H1 (cell line): ENCODE data around the gene JAG1. TPM values are rescaled to one million over a fixed set of nuclear protein-coding genes. Genes with fewer than 3 reads are reported as not detected.

ENCODE experiments used
- CTCF ChIA-PET: fragments of 300-600 bp; sonication (Branson Sonifier 250); formaldehyde crosslinking; loops from one replicate; lab custom pipeline; 2021; ENCODE audit not compliant: partially characterized antibody; lab: Charles Lee
- POLR2A ChIA-PET: fragments of 300-600 bp; sonication (Branson Sonifier 250); formaldehyde crosslinking; loops from one replicate; lab custom pipeline; 2021; ENCODE audit warnings: inconsistent platforms; ENCODE audit not compliant: partially characterized antibody; lab: Charles Lee
- DNase-seq, 2 experiments: peaks; one replicate each; pipeline versions ENCODE4 v3.0.0 to v3.0.0-alpha.2; 2010 to 2022; ENCODE audit warnings: low spot score in 2 of 2, low read depth in 1 of 2, mixed read lengths in 1 of 2
- FAIRE-seq: peaks from 2 replicates; lab custom pipeline; 2011; peaks lifted over from hg19 to GRCh38; lab: Jason Lieb, UNC
- H2AFZ ChIP-seq: 2 replicates; pipeline ENCODE4 v1.8.1; 2012; ENCODE audit warnings: low read length, inconsistent platforms
- H2AK5ac ChIP-seq: 2 replicates; pipeline ENCODE4 v1.6.1; 2013; ENCODE audit warnings: low read depth, low read length
- H2BK120ac ChIP-seq: replicated peaks from 2 replicates; pipeline ENCODE3; 2013; ENCODE audit warnings: low read depth, low read length, inconsistent platforms
- H2BK12ac ChIP-seq: 2 replicates; pipeline ENCODE4 v1.6.1; 2013; ENCODE audit warnings: low read depth, low read length
- H2BK15ac ChIP-seq: 2 replicates; pipeline ENCODE4 v1.6.1; 2013; ENCODE audit warnings: low read length
- H2BK20ac ChIP-seq: 2 replicates; pipeline ENCODE4 v1.6.1; 2013; ENCODE audit warnings: low read length
- H2BK5ac ChIP-seq: 2 replicates; pipeline ENCODE4 v1.6.1; 2013; ENCODE audit warnings: low read depth, low read length
- H3K14ac ChIP-seq: 2 replicates; pipeline ENCODE4 v1.6.1; 2013; ENCODE audit warnings: inconsistent platforms; ENCODE audit not compliant: insufficient read length
- H3K18ac ChIP-seq: 2 replicates; pipeline ENCODE4 v1.6.1; 2013; ENCODE audit warnings: low read length; ENCODE audit errors: extremely low read depth
- H3K23ac ChIP-seq: 2 replicates; pipeline ENCODE4 v1.6.1; 2013; ENCODE audit warnings: inconsistent platforms; ENCODE audit not compliant: insufficient read length
- H3K23me2 ChIP-seq: 2 replicates; pipeline ENCODE4 v1.6.1; 2013; ENCODE audit warnings: low read depth, low read length
- H3K27ac ChIP-seq: 2 replicates; pipeline ENCODE4 v1.6.1; 2011; ENCODE audit warnings: low read depth, low read length, inconsistent platforms
- H3K27me3 ChIP-seq, 4 experiments: replicated peaks in 1 of 4; 1 replicate in 1 of 4; 2 replicates in 3 of 4; pipeline versions ENCODE4 v1.6.1 to v1.8.1; 2011 to 2013; ENCODE audit warnings: low read length in 3 of 4, mild to moderate bottlenecking in 3 of 4, inconsistent platforms in 2 of 4, mixed read lengths in 2 of 4, moderate library complexity in 1 of 4; ENCODE audit not compliant: control insufficient read depth in 3 of 4, insufficient read depth in 3 of 4; ENCODE audit errors: extremely low read depth in 1 of 4
- H3K36me3 ChIP-seq, 4 experiments: 2 replicates each; pipeline versions ENCODE4 v1.6.1 to v1.8.1; 2011 to 2013; ENCODE audit warnings: mild to moderate bottlenecking in 4 of 4, low read length in 3 of 4, moderate library complexity in 2 of 4, control low read depth in 1 of 4, inconsistent platforms in 1 of 4; ENCODE audit not compliant: insufficient read depth in 4 of 4, control insufficient read depth in 2 of 4
- H3K4ac ChIP-seq: replicated peaks from 2 replicates; pipeline ENCODE3; 2013; ENCODE audit warnings: low read length, low read depth, mixed read lengths, inconsistent platforms; ENCODE audit not compliant: insufficient read length
- H3K4me1 ChIP-seq, 4 experiments: replicated peaks in 1 of 4; 1 replicate in 1 of 4; 2 replicates in 3 of 4; pipeline versions ENCODE4 v1.6.1 to v1.8.1; 2011 to 2013; ENCODE audit warnings: low read length in 3 of 4, inconsistent platforms in 2 of 4, mixed read lengths in 1 of 4; ENCODE audit not compliant: insufficient read depth in 4 of 4, control insufficient read depth in 3 of 4
- H3K4me2 ChIP-seq, 2 experiments: 2 replicates each; pipeline versions ENCODE4 v1.6.1 to v1.8.1; 2011 to 2013; ENCODE audit warnings: low read depth in 2 of 2, low read length in 2 of 2, control low read depth in 1 of 2, inconsistent platforms in 1 of 2, mild to moderate bottlenecking in 1 of 2; ENCODE audit not compliant: insufficient read depth in 1 of 2
- H3K4me3 ChIP-seq, 4 experiments: fragments of 200-600, 300-600 bp in 1 of 4; sonication (generic), shearing (Covaris generic), sonication (Bioruptor Twin) in 1 of 4; 2 replicates each; pipeline versions ENCODE4 v1.5.1 to v1.8.1; 2011 to 2016; ENCODE audit warnings: low read length in 4 of 4, low read depth in 3 of 4, control low read depth in 2 of 4, inconsistent platforms in 2 of 4, mild to moderate bottlenecking in 2 of 4, mixed read lengths in 1 of 4, moderate library complexity in 1 of 4; ENCODE audit not compliant: insufficient read depth in 2 of 4; ENCODE audit errors: extremely low read depth in 1 of 4
- H3K56ac ChIP-seq: replicated peaks from 2 replicates; pipeline ENCODE3; 2013; ENCODE audit warnings: low read depth, mild to moderate bottlenecking, mixed read lengths, low read length, inconsistent platforms; ENCODE audit not compliant: insufficient read length
- H3K79me1 ChIP-seq: 2 replicates; pipeline ENCODE4 v1.6.1; 2013; ENCODE audit warnings: low read depth, low read length, control low read depth
- H3K79me2 ChIP-seq, 2 experiments: 2 replicates each; pipeline versions ENCODE4 v1.6.1 to v1.8.1; 2012 to 2013; ENCODE audit warnings: low read length in 2 of 2, mild to moderate bottlenecking in 2 of 2, inconsistent platforms in 1 of 2; ENCODE audit not compliant: insufficient read depth in 2 of 2, control insufficient read depth in 1 of 2
- H3K9ac ChIP-seq, 4 experiments: replicated peaks in 1 of 4; 1 replicate in 1 of 4; 2 replicates in 3 of 4; pipeline versions ENCODE4 v1.6.1 to v1.8.1; 2011 to 2013; ENCODE audit warnings: low read depth in 3 of 4, low read length in 3 of 4, control low read depth in 2 of 4, mild to moderate bottlenecking in 2 of 4, moderate library complexity in 2 of 4, inconsistent platforms in 1 of 4; ENCODE audit errors: extremely low read depth in 1 of 4
- H3K9me3 ChIP-seq, 2 experiments: 2 replicates each; pipeline versions ENCODE4 v1.6.1 to v1.8.1; 2012 to 2013; ENCODE audit warnings: mild to moderate bottlenecking in 2 of 2, moderate library complexity in 2 of 2, control low read depth in 1 of 2, inconsistent platforms in 1 of 2, low read depth in 1 of 2, low read length in 1 of 2, mixed read lengths in 1 of 2; ENCODE audit not compliant: insufficient read depth in 2 of 2
- H4K20me1 ChIP-seq, 2 experiments: replicated peaks in 1 of 2; 2 replicates each; pipeline versions ENCODE3 to v1.8.1; 2011 to 2013; ENCODE audit warnings: inconsistent platforms in 2 of 2, low read length in 2 of 2, mild to moderate bottlenecking in 1 of 2; ENCODE audit not compliant: insufficient read depth in 2 of 2, control insufficient read depth in 1 of 2
- H4K5ac ChIP-seq: 2 replicates; pipeline ENCODE4 v1.6.1; 2013; ENCODE audit warnings: low read length, low read depth, mixed read lengths, inconsistent platforms; ENCODE audit not compliant: insufficient read length
- H4K8ac ChIP-seq: 2 replicates; pipeline ENCODE4 v1.8.0; 2013; ENCODE audit warnings: mild to moderate bottlenecking, moderate library complexity, low read length, inconsistent platforms; ENCODE audit not compliant: insufficient read depth; ENCODE audit errors: extremely low read depth
- H4K91ac ChIP-seq: replicated peaks from 2 replicates; pipeline ENCODE3; 2013; ENCODE audit warnings: low read length, mixed read lengths, inconsistent platforms; ENCODE audit not compliant: insufficient read length
- ASH2L ChIP-seq: fragments of 200-600, 300-600 bp; sonication (generic); IDR thresholded peaks from one replicate; pipeline ENCODE4 v1.7.1; 2017; ENCODE audit warnings: low read length
- BACH1 ChIP-seq: IDR thresholded peaks from 2 replicates; pipeline ENCODE4 v1.6.1; 2012; ENCODE audit warnings: low read length, improper control_type of control experiment
- CHD2 ChIP-seq: IDR thresholded peaks from 2 replicates; pipeline ENCODE4 v1.6.1; 2012; ENCODE audit warnings: low read length, improper control_type of control experiment
- POLR2AphosphoS5 ChIP-seq: IDR thresholded peaks from 2 replicates; pipeline ENCODE4 v1.6.1; 2011; ENCODE audit warnings: low read depth, low read length
- RNF2 ChIP-seq: fragments of 200-900, 300-1000 bp; sonication (generic); IDR thresholded peaks from 2 replicates; pipeline ENCODE4 v1.7.1; 2016; ENCODE audit warnings: borderline replicate concordance, low read depth, mild to moderate bottlenecking, antibody characterized with exemption, low read length; ENCODE audit not compliant: poor library complexity, severe bottlenecking; ENCODE audit errors: missing control alignments
- RXRA ChIP-seq: IDR thresholded peaks from 2 replicates; pipeline ENCODE4 v1.6.1; 2011; ENCODE audit warnings: low read depth, mild to moderate bottlenecking, low read length, moderate library complexity; ENCODE audit not compliant: insufficient read depth
- SIRT6 ChIP-seq: IDR thresholded peaks from one replicate; pipeline ENCODE4 v1.7.1; 2012; ENCODE audit warnings: low read length, inconsistent platforms
- SIX5 ChIP-seq: IDR thresholded peaks from 2 replicates; pipeline ENCODE4 v1.6.1; 2011; ENCODE audit warnings: mild to moderate bottlenecking, low read depth, low read length
- SP1 ChIP-seq: IDR thresholded peaks from 2 replicates; pipeline ENCODE4 v1.6.1; 2011; ENCODE audit warnings: low read depth, low read length
- TAF7 ChIP-seq: optimal IDR thresholded peaks from 2 replicates; pipeline ENCODE3; 2011; ENCODE audit warnings: low read depth, mild to moderate bottlenecking, inconsistent platforms, low read length, moderate library complexity, borderline replicate concordance
- USF2 ChIP-seq: IDR thresholded peaks from 2 replicates; pipeline ENCODE4 v1.6.1; 2011; ENCODE audit warnings: low read length, improper control_type of control experiment
- WGBS, 2 experiments: shearing (Covaris generic) in 1 of 2; methylation state at CpG; one replicate each; pipeline versions ENCODE4 v1.1.6 to v1.1.7; 2013 to 2015; ENCODE audit warnings: low lambda C conversion rate in 2 of 2, mixed read lengths in 2 of 2, inconsistent platforms in 1 of 2, low coverage in 1 of 2, missing lambda C conversion rate in 1 of 2; ENCODE audit not compliant: insufficient replicate concordance in 2 of 2, insufficient coverage in 1 of 2, insufficient read length in 1 of 2; ENCODE audit errors: extremely low coverage in 1 of 2, missing lambda C conversion rate in 1 of 2; 5-methylcytosine and 5-hydroxymethylcytosine counted together
- polyA plus RNA-seq, 7 experiments: library from polyadenylated mRNA; depleted of rRNA in 3 of 7; stranded (reverse) in 5 of 7; unstranded in 2 of 7; fragments of >200 nt in 5 of 7; fragments of 200-250 nt in 2 of 7; gene quantifications; 1 replicate in 5 of 7; 2 replicates in 1 of 7; 4 replicates in 1 of 7; pipeline versions ENCODE4 v1.2.1 to v1.2.3, GENCODE V29; 2011 to 2013; ENCODE audit warnings: missing spikeins in 2 of 7, mixed read lengths in 2 of 7
- total RNA-seq: library from RNA; stranded (reverse); fragmentation: NEBNext Ultra II Directional; extraction: Animal tissue kit (Norgen Biotek cat#: 25700); gene quantifications from 2 replicates; pipeline ENCODE4 v1.2.1, GENCODE V29; 2021

The JAG1 gene
- total and polyA plus RNA-seq, 2 of the 8 experiments (the other 6 are each of a cell fraction or from before 2014, with no cell fraction given), result 13.5 to 27.3 TPM

- Histone ChIP-seq H2BK12ac (no peak overlapping the region), H2BK20ac (no peak overlapping the region), H2BK120ac (no peak overlapping the region), H3K4me2 (peak overlapping the region; percentile 64 to 82), H3K9me3 (no peaks in the 10 kb centered on the region), H3K4me1 (peaks cover 0 to 18% (median 11%) of the 10 kb centered on the region in 4 experiments; a peak in 6 of 7 replicates), H3K4ac (no peak overlapping the region), H2AFZ (0 out of 2 replicates have a peak overlapping the region, but pooled peaks have one; percentile 61), H3K23me2 (peaks cover 19% of the 10 kb centered on the region), H2BK15ac (no peak overlapping the region), H4K91ac (no peak overlapping the region), H4K20me1 (peaks cover 0 to 3% of the 10 kb centered on the region in 2 experiments), H3K56ac (peak overlapping the region; percentile 55), H2BK5ac (0 out of 2 replicates have a peak overlapping the region, but pooled peaks have one; percentile 66), H3K4me3 (peak overlapping the region; percentile 48 to 86 (median 79)), H3K79me1 (no peaks in the 10 kb centered on the region; the same call in 1 of the 2 replicates), H3K79me2 (peaks cover 0 to 28% of the 10 kb centered on the region in 2 experiments; a peak in 3 of 4 replicates), H4K8ac (peak overlapping the region; percentile 86), H3K18ac (peak overlapping the region; percentile 71), H4K5ac (peak overlapping the region; percentile 68), H3K23ac (no peak overlapping the region), H2AK5ac (no peak overlapping the region), H3K36me3 (peaks cover 0 to 7% (median 0%) of the 10 kb centered on the region in 4 experiments; a peak in 1 of 8 replicates), H3K27ac (peak overlapping the region; percentile 87), H3K9ac (peak overlapping the region; percentile 39 to 84 (median 79); a peak in 6 of 7 replicates), H3K27me3 (no peaks in the 10 kb centered on the region; a peak in 1 of 7 replicates), H3K14ac (no peak overlapping the region)
- FAIRE-seq, result no peak
- peak in 1 of 2 experiments; percentile 90 for DNase-seq
- ChIA-PET CTCF (interaction anchor here (0.6 to 4.2 kb wide), 30 partner anchors 8 to 869 kb away, joined by 3 to 23 read pairs (median 3); no protein-coding TSS in a partner anchor), POLR2A (interaction anchor here (0.8 to 2.4 kb wide), 9 partner anchors 8 to 253 kb away, joined by 3 to 8 read pairs (median 4); no protein-coding TSS in a partner anchor)
- WGBS, 2 experiments, result 8% methylated on average over 36 of the region's 38 CpGs; no CpG with 5 or more reads in 1 of the 2 experiments
- TF ChIP-seq POLR2AphosphoS5, result no peak
- TF ChIP-seq SP1, result no peak
- TF ChIP-seq TAF7, result peak; percentile 21
- TF ChIP-seq BACH1, result no peak
- no peak for TF ChIP-seq RXRA
- no peak for TF ChIP-seq USF2
- no peak for TF ChIP-seq RNF2
- no peak for TF ChIP-seq SIRT6
- TF ChIP-seq SIX5, result no peak
- TF ChIP-seq ASH2L, result no peak
- no peak for TF ChIP-seq CHD2
Observed at GRCh38 chr20:10674684-10675449, 1.1 kb upstream of the JAG1 start.
